ENCODE data around the gene SLC5A5.

Gene SLC5A5
- 2.0 reads per million in 2 donors for total RNA-seq

DNA sequence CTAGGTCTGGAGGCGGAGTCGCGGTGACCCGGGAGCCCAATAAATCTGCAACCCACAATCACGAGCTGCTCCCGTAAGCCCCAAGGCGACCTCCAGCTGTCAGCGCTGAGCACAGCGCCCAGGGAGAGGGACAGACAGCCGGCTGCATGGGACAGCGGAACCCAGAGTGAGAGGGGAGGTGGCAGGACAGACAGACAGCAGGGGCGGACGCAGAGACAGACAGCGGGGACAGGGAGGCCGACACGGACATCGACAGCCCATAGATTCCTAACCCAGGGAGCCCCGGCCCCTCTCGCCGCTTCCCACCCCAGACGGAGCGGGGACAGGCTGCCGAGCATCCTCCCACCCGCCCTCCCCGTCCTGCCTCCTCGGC is at the start of gene SLC5A5:
Gene SLC5A5, plus strand, starts transcription at position 68 of the 373 bp plus-strand sequence. CDS start 375 bp downstream, outside the sequence.
- DNase-seq = no peak

DNA sequence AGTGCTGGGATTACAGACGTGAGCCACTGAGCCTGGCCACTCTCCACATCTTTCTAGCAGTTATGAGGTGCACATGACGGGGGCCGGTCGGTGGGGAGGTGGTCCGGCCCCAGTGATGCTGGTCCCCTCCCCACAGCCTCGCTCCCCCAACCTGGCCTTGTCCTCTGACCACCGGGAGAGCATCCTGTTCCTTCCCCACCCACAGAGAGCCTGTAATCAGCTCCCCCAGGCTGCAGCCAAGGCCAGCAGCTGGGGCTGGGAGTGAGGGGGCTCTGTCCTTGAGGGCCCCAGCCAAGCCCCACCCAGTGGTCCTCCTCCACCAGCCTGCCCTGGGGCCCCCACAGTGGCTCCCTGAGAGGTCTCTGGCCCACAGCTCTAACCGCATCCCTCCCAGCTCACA is 47.4 kb upstream of the SLC5A5 start:
- DNase-seq = no peak

DNA sequence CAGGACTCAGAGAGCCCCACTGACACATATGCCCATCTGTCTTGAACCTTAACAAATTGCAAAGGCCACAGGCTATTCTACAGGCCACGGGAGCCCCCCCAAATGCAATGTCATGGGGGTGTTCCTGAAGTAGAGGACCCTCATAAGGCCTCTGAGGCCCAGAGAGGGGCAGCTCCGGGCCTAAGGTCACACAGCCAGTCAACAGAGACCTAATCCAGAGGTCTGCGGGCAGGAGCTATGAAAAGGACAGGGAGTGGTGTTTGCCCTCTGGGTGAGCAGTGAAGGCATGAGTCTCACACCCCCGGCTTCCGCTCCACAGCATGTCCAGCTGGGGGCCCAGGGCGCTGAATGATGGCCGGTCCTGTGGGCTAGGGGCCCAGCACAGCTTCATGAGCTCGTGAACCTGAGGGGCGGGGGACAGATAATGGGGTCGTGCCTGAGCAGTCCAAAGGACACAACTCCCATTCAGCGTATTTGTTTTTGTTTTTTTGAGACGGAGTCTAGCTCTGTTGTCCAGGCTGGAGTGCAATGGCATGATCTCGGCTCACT is 45.2 kb upstream of the SLC5A5 start:
- DNase-seq = no peak

DNA sequence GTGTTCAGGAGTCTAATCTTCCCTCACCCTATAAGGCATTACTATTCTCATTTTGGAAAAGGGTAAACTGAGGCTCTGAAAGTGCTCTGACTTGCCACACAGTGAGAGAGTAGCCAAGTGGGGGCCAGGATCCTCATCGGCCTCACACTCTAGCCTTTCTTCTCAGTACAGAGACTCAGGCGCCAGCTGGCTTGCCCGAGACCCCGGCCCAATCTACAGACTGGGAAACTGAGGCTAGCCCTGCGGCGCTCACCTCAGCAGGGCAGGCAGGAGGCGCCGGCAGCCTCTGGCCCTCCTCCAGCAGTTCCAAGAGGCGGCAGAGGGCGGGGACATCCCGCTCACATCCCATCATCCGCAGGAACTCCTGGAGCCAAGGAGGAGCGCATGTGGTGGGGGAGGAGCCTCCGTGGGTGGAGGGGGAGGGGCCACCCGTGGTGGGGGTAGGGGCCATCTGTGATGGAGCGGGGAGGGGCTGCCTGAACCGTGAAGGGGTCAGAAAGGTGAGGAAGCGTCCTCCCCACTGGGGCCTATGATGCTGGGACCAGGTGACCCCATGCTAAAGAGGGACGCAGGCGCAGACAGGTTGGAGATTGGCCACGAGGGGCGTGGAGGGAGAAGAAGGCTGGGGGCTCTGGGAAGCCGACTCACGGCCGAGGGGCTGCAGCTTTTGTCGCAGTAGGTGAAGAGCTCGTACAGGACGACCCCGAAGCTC is 41.7 kb upstream of the SLC5A5 start:
- DNase-seq = no peak

DNA sequence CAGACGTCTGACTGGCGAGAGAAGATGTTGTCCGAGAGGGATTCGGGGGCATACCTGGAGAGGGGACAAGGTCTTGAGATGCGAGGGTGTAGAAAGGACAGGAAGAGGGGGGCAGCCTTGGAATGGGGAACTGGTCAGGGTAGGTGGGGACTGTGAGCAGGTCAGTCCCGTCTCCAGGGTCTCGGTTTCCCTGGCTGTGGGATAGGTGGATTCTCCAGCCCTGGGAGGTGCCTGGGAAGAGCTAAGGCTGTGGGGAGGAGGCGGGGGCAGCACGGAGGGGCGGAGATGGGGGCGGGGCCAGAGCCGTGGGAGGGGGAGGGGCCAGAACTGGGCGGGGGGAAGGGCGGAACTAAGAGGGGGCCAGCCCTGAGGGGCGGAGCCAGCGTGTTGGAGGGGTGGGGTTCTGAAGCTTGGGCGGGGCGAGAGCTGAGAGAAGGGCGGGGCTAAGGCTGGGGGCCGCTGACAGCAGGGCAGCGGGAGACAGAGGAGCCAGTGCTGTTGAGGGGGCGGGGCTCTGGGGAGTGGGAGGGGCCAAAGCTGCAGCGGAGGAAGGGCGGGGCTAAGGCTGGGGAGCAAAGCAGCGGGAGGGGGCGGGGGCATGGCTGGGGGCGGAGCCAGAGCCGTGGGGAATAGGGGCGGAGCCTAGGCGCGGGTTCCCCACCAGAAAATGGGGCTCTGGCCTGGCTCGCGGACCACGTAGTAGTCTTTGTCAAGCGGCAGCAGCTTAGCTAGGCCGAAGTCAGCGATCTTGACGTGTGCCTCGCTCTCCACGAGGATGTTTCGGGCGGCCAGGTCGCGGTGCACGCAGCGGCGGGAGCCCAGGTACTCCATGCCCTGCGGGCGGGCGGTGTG is 41.0 kb upstream of the SLC5A5 start:
- DNase-seq = no peak

DNA sequence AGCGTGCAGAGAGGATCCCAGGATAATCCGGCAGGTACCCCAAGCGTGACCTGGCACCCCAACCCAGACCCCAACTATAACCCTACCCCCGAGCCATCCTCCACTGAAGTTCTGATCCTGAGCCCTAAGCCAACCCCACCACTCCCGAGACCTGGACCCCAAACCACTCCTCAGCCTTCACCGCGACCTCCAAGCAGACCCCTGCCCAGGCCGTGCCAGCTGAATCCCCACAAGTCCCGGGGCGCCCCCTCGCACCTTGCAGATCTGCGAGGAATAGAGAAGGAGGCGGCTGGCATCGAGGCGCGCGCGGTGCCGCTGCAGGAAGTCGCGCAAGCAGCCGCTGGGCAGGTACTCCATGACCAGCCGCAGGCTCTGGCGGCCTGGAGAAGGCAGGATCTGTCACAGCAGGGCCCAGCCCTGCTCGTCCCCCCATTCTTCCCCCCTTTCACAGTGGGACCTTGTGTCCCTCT is 40.3 kb upstream of the SLC5A5 start:
- no peak for DNase-seq

DNA sequence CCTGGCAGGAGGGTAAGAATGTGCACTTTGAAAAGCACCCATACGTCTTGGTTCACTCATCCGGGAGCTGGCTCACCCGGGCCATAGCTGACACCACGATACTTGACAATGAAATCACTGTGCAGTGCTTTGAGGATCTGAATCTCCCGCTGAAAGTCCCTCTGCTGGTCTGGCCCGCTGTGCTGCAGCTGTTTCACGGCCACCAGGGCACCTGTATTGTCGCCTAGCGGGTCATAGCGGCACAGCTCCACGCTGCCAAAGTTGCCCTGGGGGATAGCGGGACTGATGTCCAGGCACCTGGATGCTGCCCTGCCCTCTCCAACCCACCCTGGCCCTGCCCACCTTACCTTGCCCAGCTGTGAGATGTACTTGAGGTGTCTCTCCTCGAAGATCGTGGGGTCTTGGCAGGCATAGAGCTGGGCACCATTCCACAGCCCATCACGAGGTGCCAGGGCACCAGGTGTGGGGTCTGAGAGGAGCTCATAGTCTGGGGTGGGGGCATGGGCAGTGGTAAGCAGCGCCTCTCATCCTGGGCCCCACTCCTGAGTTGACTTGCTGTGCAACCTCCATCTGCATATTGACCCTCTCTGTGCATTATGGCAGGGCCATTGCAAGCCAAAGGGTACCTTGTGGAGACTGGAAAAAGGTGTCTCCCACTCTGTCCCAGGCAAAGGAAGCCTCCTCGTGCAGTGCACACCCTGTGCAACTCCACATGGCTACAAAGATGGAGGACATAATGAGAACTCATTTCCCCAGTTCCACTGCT is 39.1 kb upstream of the SLC5A5 start:
- DNase-seq = no peak

DNA sequence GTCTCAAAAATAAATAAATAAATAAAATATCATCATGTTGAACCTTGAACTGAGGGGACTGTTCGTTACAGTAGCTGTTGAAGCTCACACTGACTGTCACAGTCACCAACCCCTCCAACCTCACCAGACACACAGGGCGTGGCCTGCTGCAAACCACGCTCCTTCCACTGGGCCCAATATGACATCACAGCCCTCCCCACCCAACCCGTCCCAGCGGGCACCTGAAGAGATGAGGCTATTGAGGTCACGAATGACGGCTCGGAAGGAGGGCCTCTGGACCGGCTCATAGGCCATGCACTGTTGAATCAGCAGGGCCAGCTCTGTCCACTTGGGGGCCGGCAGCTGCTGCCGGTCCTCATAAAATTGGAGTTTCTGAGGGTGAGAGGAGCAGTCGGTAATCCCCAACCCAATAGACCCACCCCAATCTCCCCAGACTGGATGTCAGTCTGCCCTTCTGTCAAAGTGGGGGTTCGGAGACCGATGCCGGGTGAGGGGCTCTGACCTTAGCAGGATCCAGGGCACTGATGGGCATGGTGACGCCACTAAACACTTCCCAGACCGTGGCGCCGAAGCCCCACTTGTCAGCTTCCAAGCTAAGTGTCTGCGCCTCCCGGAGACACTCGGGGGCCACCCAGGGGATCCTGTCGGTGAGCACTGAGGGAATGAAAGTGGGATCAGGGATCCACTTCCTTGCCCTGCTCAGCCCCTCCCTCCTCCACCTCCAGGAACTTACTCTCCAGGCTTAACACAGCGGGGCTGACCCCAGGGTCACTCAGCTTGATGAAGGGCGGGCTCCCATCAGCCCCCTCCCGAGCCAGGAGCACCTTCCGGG is 37.2 kb upstream of the SLC5A5 start:
- no peak for DNase-seq

DNA sequence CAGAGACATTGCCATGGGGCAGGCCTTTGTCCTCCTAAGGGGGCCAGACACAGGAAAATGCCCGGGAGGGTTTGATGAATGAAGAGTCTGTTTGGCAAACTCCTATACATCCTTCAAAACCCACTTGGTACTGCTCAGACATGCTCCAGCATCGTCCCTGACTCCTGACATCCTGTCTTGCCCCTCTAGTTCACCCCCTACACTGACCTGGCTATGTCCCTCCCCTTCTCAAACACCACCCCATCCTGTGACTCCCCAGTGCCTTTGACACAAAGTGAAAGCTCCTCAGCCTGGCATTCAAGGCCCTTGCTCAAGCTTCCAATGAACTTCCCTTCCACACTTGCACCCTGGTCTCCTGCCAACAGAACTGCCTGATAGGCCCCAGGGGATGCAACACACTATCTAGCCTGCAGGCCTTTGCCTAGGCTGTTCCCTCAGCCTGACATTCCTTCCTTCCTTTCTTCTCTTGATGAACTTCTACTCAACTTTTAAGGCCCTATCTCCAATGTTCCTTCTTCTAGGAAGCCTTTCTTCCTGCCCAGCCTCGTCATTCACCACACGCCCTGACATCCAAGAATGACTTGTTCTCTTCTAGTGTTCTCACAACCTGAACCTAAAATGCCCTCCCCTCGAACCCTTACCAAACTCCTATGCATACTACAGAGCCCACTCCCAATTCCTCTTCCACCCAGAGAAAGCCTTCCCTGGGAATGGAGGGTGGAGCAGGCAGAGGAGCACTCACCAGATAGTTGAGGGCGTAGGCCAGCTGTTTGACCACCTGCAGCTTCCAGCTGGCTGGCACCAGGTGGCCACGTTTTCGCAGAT is 36.4 kb upstream of the SLC5A5 start:
- DNase-seq = no peak

DNA sequence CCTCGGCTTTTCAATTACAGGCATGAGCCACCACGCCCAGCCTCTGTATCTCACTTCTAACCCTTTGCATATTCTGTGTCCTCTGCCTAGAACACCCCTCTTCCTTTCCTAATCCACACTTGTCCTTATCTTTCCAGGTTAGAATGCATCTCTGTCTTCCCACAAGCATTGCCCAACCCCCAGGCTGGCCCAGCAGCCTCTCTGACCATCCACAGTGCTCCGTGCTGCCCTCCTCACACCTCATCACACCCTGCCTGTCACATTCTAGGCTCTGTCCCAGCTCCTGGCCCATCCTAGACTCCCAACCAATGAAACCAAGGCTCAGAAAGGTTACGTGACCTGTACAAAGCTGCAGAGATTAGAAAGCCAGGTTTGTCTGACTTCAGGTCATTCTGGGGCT is 35.2 kb upstream of the SLC5A5 start:
- no peak for DNase-seq

DNA sequence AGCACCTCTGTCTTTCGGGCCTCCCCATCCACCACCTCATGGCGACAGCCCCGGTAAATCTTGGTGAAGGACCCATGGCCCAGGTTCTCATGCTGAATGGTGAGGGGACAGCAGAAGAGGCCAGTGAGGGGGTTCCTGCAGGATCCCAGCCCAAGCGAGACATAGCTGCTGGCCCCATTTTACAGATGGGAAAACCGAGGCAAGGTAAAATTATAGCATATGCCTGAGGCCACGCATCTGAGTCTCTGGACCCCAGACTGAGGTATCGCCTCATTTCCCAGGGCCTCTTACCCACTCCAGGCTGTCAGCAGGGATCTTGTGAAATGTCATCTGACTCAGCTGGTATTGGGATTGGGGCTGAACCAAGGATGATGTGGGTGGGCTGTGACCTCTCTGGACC is 33.8 kb upstream of the SLC5A5 start:
- no peak for DNase-seq

DNA sequence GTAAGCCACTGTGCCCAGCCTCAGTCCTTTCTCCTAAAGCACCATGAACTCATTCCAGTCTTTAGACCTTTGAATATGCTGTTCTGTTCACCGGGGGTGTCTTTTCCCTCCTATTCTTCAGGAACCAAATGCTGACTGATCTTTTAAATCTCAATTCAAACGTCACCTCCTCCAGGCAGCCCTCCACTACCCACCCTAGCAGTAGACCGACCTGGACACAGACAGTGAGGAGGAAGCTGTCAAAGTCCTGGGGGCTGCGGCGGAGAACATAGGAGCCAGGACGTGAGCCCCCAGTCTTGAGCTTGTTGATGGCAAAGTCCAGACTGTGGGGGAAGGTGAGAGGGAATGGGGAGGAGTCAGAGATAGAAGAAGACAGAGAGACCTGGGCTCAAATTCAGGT is 31.7 kb upstream of the SLC5A5 start:
- no peak for DNase-seq

DNA sequence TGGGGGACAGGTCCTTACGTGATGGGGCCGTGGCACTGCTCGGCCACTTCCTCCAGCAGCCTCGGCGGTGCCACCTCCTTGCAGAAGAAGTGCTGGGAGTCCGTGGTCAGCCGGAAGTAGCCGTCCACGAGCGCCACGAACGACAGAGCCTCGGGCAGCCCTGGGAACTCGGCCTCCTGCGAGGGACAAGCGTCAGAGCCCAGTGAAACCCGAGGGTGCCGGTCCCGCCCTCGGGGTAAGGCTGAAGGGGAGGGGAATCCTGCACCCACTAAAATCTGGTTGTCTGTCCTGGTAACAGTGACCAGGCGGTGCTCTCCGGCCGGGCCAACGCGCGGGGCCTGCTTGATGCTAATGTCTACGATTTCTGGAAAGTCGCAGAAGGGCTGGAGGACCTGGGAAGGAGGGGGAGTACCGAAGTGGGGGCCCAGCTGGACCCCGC is 30.4 kb upstream of the SLC5A5 start:
- no peak for DNase-seq

DNA sequence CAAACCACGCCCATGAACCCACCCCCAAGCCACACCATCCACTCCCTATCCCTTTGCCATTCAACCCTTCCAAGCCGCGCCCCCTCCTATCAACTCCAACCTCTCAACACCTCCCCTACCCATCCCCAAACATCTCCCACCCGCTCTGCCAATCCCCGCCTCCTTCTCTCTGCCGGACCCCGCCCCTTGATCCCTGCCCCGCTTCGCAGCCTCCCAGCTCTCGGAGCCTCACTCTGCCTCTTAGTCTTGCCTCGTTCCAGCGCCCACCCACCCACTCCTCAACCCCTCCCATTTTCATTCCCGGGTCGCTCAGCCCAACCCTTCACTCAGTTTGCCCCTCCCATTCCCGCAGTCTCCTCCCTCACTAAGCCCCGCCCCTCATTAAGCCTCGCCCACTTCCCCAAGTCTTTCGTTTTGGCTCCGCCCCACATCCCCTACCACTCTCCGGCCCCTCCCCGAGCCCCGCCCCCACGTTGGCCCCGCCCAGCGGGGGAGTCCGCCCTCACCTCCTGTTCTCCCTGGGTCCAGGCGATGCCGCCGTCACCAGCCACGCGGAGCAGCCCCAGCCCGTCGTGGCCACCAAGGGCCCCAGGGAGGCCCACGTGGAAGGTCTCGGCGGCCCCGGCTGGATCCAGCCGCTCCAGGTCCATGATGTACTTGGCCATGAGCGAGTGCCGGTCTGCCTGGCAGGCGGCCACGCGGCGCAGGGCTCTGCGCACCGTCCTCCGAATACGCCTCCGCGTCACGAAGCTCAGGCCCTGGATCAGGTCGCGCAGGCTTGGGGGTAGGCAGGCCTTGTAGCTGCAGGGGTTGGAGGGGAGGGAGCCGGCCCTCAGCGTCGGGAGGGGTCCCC is 29.7 kb upstream of the SLC5A5 start:
- no peak for DNase-seq

DNA sequence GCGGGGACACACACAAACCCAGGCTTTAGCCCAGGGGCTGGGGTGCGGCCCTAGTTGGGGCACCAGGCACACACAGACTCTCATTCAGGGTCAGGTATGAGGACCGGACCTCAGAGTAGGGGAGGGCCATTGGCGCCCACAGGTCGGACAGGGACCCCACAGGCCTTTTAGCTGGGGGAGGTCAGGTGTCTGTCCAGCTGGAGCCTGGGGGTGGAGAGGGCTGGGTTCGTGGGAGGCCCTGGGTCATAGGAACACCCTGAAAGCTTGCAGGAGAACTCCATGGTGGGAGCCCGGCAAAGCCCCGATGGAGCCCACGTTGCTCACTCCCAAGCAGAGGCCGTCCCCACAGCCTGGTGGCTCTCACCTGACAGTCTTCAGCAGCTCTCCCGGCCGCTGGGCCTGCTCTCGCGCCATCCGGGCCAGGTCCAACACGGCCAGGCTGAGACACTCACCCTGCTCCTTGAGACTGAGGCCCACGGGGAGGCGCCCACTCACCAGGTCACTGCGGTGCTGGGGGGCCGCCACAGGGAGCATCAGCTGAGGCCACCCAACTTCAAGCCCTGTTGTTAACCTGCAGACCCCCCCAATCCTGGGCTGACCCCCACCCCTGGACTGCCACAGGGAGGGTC is 29.0 kb upstream of the SLC5A5 start:
- no peak for DNase-seq

DNA sequence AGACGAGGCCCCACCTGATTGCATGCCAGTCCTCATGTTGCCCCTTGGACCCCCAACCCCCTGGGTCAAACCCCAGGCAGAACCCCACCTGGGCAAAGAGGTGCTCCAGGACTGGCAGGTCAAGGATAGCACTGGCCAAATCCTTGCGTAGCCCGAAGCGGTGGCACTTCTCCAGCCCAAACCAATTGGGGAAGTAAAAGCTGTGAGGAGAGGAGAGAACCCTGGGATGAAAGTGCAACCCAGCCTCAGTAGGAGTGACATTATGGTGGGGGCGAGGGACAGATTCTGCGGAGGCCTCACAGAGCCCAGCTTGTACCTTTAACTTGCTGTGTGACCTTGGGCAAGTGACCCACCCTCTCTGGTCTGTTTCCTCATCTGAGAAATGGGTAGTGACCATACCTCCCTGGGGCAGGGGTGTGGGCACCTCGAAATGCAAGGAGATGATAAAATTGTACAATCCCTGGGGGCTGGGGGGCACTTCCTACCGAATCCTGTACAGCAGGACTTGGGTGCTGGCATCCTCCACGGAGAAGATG is 28.4 kb upstream of the SLC5A5 start:
- no peak for DNase-seq

DNA sequence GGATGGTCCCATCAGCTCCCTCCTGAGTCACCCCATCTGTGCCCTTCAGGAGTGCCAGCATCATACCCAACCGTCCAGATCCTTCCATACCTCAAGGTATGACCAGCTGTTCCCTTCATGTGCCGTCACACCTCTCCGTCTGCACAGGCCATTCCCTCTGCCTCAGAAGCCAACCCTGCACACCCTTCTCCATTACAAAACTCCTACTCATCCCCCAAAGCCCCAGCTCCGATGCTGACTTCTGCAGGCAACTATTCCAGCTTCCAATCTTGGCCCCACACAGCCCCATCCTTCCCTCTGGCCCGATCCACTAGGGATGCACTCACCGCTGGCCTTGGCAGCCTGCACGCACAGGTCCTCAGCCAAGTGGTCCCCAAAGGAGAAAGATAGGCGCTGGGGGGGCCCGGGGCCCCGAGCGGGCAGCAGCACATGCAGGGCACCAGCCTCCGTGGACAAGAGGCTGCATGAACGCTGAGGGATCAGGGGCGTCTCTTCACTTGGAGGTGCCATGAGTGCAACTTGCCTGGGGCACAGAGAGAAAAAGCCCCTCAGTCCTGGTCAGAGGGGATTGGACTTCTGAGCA is 27.7 kb upstream of the SLC5A5 start:
- DNase-seq = no peak

DNA sequence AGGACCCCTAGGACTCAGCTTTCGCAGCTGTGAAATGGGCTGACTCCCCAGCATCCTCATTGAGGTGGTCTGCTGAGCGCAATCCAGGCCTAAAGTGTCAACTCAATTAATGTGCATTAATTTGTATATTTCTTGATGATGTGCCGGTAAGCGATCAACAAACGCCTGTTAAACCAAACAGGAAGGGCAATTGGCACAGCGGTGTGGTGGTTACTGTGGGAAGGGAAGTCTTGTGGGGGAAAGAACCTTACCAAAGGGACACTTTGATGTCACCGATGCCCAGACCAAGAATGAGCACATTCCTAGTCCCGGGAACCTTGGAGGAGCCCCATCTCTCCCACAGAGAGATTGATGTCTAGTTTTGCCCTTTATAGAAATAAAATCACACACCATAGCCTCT is 25.6 kb upstream of the SLC5A5 start:
- DNase-seq = no peak
